Mesothelial cell of epicardium (in vitro differentiated cells): ENCODE data around the gene MEGF10. TPM values are rescaled to one million over a fixed set of nuclear protein-coding genes. Genes with fewer than 3 reads are reported as not detected.

Experiments
- DNase-seq, 2 experiments: peaks; one replicate each; pipeline ENCODE4 v3.0.0; 2021; ENCODE audit warnings: low spot score in 2 of 2; ENCODE audit not compliant: unreplicated experiment in 2 of 2
- H3K27ac Mint-ChIP-seq: 2 replicates; pipeline ENCODE4 v1.8.0; 2021; ENCODE audit warnings: mixed read lengths
- H3K27me3 Mint-ChIP-seq: 2 replicates; pipeline ENCODE4 v1.8.0; 2021; ENCODE audit warnings: low read depth, mixed read lengths
- H3K36me3 Mint-ChIP-seq: 2 replicates; pipeline ENCODE4 v1.8.0; 2021; ENCODE audit warnings: mixed read lengths
- H3K4me1 Mint-ChIP-seq: 2 replicates; pipeline ENCODE4 v1.8.0; 2021; ENCODE audit warnings: mixed read lengths
- H3K4me3 Mint-ChIP-seq: 2 replicates; pipeline ENCODE4 v1.8.0; 2021; ENCODE audit warnings: mild to moderate bottlenecking, moderate library complexity, mixed read lengths
- H3K9me3 Mint-ChIP-seq: 2 replicates; pipeline ENCODE4 v1.8.0; 2021; ENCODE audit warnings: mixed read lengths
- total RNA-seq: library from RNA; stranded (reverse); gene quantifications from 3 replicates; pipeline ENCODE4 v1.2.1, GENCODE V29; 2021
- TF ChIP-seq, protein P1 (sequence below): fragments of 200-600 bp; sonication (generic); IDR thresholded peaks from one replicate; pipeline ENCODE4 v1.5.0; 2021; ENCODE audit warnings: antibody characterized with exemption; ENCODE audit not compliant: unreplicated experiment

Gene MEGF10
- total RNA-seq, 1 donor from 2014 or later, result 3.0 TPM

DNA sequence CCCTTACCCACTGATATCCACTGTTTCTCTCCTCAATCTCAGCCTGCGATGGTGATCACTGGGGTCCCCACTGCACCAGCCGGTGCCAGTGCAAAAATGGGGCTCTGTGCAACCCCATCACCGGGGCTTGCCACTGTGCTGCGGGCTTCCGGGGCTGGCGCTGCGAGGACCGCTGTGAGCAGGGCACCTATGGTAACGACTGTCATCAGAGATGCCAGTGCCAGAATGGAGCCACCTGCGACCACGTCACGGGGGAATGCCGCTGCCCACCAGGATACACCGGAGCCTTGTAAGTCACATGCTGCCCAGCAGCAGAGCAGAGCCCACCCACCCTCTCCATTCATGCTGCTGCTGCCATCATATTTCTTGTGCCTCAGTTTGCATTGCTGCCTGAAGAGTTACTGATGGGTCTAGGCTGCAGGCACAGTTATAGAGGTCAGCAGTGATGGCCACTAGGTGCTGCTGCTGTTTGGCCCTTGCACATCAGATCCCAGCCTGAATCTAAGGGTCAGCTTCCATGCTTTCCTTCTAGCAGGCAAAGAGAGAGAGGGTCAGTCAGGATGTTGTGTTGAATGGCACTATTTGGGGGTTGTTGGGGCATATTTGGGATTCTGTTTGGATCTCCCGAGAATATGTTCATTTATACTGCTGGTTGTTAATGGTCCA, 106.0 kb downstream of the MEGF10 start:
- TF ChIP-seq, protein P1, sequence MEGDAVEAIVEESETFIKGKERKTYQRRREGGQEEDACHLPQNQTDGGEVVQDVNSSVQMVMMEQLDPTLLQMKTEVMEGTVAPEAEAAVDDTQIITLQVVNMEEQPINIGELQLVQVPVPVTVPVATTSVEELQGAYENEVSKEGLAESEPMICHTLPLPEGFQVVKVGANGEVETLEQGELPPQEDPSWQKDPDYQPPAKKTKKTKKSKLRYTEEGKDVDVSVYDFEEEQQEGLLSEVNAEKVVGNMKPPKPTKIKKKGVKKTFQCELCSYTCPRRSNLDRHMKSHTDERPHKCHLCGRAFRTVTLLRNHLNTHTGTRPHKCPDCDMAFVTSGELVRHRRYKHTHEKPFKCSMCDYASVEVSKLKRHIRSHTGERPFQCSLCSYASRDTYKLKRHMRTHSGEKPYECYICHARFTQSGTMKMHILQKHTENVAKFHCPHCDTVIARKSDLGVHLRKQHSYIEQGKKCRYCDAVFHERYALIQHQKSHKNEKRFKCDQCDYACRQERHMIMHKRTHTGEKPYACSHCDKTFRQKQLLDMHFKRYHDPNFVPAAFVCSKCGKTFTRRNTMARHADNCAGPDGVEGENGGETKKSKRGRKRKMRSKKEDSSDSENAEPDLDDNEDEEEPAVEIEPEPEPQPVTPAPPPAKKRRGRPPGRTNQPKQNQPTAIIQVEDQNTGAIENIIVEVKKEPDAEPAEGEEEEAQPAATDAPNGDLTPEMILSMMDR, result no peak
- Mint-ChIP-seq H3K9me3 (no peaks in the 10 kb centered on the region), H3K36me3 (no peaks in the 10 kb centered on the region), H3K27me3 (peaks cover 36% of the 10 kb centered on the region), H3K4me3 (no peak overlapping the region), H3K4me1 (peaks cover 10% of the 10 kb centered on the region), H3K27ac (no peak overlapping the region)
- DNase-seq, result no peak

DNA sequence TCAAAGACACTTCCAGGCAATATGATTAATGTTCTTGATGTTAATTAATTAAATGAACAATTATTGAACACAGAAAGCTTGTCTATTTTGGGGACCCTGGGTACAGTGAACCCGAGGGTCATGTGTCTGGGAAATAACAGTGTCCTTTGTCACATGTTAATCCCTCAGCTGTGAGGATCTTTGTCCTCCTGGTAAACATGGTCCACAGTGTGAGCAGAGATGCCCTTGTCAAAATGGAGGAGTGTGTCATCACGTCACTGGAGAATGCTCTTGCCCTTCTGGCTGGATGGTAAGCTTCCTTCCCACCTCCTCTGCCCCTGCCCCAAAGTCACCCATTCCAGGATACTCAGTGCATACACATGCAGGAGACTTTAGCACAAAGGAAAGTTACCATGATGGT, 107.9 kb downstream of the MEGF10 start:
- H3K4me3 Mint-ChIP-seq, result no peak overlapping the region
- peaks cover 26% of the 10 kb centered on the region for H3K27me3 Mint-ChIP-seq
- DNase-seq, result no peak
- H3K36me3 Mint-ChIP-seq, result no peaks in the 10 kb centered on the region
- H3K4me1 Mint-ChIP-seq, result peaks cover 8% of the 10 kb centered on the region
- TF ChIP-seq, protein P1, result no peak
- H3K9me3 Mint-ChIP-seq, result peaks cover under 1% of the 10 kb centered on the region
- H3K27ac Mint-ChIP-seq, result no peak overlapping the region

DNA sequence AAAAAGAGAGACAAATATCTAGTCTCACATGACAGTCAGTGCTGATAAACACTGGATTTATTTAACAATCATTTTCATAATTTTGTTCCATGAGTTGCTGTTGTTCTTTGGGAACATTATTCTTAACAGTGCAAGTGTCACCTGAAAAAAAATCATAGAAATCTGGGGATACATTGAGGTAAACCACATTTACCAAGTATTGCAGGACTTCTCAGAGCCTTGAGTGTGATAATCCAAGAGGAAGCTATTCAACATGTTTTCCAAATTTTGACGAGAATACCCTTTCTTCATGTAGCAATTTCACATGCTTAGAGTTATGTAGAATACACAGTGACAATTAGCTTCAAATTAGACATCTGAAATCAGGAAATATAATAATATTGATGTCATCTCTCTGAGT, 108.5 kb downstream of the MEGF10 start:
- TF ChIP-seq, protein P1, result no peak
- peaks cover 25% of the 10 kb centered on the region for H3K27me3 Mint-ChIP-seq
- no peak for DNase-seq
- H3K27ac Mint-ChIP-seq, result no peak overlapping the region
- H3K4me1 Mint-ChIP-seq, result peaks cover 3% of the 10 kb centered on the region
- peaks cover 5% of the 10 kb centered on the region for H3K9me3 Mint-ChIP-seq
- no peaks in the 10 kb centered on the region for H3K36me3 Mint-ChIP-seq
- no peak overlapping the region for H3K4me3 Mint-ChIP-seq

DNA sequence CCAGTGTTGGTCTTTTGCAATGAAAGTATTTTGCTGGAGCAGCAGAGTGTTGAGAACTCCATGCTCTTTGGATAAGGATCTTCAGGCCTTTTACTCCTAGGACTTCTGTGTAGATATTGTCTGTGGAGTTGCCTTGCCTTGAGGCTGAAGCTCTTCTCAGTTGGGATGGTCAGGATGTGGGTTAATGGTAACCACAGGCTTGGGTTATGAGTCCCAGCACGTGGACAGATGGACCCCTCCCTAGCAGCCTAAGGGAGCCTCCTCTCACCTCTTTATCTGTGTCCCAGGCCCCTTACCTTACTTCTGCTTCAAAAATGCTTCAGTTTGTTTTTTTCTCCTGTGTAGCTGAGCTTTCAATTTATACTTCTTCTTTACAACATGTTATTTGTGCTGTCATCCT, 109.9 kb downstream of the MEGF10 start:
- DNase-seq, result no peak
- H3K36me3 Mint-ChIP-seq, result no peaks in the 10 kb centered on the region
- H3K9me3 Mint-ChIP-seq, result peaks cover 5% of the 10 kb centered on the region
- no peak overlapping the region for H3K4me3 Mint-ChIP-seq
- H3K27me3 Mint-ChIP-seq, result peaks cover 23% of the 10 kb centered on the region
- no peak overlapping the region for H3K27ac Mint-ChIP-seq
- H3K4me1 Mint-ChIP-seq, result no peaks in the 10 kb centered on the region
- TF ChIP-seq, protein P1, result no peak

DNA sequence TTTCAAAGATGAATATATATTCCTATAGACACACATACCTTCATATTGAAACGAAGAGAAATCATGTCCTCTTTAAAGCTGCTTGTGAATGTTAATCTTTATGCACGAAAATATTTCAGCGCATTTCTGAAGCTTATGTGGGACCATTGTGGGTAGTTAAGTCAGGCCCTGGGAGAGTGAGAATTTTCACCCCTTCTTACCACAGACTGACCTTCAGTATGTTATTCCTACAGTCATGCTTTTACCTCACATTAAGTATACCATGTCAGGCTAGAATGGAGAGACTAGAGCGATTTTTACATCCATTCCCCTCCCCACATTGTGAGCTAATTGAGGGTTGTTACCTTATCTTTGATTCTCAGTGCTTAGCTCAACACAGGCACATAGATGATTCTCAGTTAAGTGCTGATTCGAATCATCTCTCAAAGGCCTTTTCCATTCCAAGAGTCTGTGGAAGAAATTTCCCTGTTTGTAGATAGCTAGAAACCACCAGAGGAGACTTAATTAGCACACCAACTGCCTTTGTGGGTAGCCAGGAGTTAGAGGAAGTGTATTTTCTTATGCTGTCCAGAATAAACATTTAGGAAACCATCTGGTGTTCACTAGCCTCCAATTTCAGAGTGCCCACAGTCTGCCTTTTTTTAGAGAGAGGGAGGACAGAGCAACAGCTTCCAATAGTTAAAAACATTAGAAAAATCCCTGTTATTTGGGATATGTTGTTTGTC, 110.5 kb downstream of the MEGF10 start:
- DNase-seq, result no peak
- Mint-ChIP-seq H3K4me1 (no peaks in the 10 kb centered on the region), H3K27ac (no peak overlapping the region), H3K36me3 (no peaks in the 10 kb centered on the region), H3K27me3 (peaks cover 19% of the 10 kb centered on the region), H3K9me3 (peaks cover 5% of the 10 kb centered on the region), H3K4me3 (no peak overlapping the region)
- TF ChIP-seq, protein P1, result no peak
